Gastrocnemius medialis (tissue), 4 donors: ENCODE data around the gene SMAD3.

Experiments used
- POLR2A ChIP-seq, 2 donors: fragments of 450-650 bp; IDR thresholded peaks; one replicate each; pipeline ENCODE4 v1.6.1; 2017; ENCODE audit warnings: antibody characterized with exemption in 2 of 2, mild to moderate bottlenecking in 2 of 2, moderate library complexity in 2 of 2
- TF ChIP-seq, protein P1 (sequence below), 5 experiments: fragments of 450-650 bp in 3 of 5; fragments of 200-600 bp in 2 of 5; sonication (generic) in 2 of 5; IDR thresholded peaks in 4 of 5; conservative IDR thresholded peaks in 1 of 5; 1 replicate in 4 of 5; 2 replicates in 1 of 5; pipeline ENCODE4 v1.5.1; 2016 to 2019; ENCODE audit warnings: antibody characterized with exemption in 5 of 5, mild to moderate bottlenecking in 3 of 5, moderate library complexity in 3 of 5

DNA sequence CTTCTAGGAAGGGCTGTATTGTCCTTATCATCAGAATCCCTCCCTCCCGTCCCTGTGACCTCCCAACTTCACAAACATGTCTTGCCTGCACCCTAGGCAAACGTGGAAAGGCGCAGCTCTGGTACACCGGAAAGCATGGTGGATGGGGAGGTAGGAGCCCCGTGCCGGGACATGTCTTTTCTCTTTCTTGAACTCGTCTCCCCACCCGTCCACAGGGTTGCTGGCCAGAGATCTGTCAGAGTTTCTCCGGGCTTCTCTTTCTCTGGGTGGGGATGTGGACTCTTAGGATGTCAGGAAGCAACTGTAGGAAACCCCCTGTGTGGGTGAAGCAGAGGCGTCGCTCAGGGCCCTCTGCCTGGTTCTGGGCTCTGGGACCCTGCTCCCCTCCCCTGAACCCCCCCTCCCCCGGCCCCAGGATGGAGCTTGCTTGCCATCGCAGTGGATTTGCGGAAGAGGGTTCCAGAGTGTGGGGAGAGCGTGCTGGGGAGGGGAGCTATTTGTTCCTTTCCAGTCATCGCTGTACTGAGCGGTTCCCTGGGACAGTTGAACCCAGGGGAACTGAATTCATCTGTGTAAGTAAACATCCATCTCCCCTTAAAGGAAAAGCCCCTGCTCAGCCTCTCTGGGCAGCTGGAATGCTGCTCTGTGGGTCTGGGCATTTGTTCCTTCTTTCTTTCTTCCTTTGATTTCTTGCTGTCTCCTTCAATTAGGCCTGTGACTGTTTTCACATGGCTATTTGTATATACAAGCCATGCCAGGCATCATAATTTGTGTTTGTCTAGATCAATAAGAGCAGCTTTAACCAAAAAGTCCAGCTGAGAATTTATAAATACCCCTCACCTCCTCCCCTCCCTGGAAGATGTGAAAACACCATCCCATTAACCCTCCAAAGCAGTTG is 72.8 kb downstream of the SMAD3 start:
- TF ChIP-seq, protein P1, sequence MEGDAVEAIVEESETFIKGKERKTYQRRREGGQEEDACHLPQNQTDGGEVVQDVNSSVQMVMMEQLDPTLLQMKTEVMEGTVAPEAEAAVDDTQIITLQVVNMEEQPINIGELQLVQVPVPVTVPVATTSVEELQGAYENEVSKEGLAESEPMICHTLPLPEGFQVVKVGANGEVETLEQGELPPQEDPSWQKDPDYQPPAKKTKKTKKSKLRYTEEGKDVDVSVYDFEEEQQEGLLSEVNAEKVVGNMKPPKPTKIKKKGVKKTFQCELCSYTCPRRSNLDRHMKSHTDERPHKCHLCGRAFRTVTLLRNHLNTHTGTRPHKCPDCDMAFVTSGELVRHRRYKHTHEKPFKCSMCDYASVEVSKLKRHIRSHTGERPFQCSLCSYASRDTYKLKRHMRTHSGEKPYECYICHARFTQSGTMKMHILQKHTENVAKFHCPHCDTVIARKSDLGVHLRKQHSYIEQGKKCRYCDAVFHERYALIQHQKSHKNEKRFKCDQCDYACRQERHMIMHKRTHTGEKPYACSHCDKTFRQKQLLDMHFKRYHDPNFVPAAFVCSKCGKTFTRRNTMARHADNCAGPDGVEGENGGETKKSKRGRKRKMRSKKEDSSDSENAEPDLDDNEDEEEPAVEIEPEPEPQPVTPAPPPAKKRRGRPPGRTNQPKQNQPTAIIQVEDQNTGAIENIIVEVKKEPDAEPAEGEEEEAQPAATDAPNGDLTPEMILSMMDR (IDR thresholded peaks at IDR 0.05 in 4 of 5, conservative IDR thresholded peaks at IDR 0.05 in 1 of 5) = no peak
- TF ChIP-seq POLR2A (IDR thresholded peaks at IDR 0.05) = no peak
